ENCODE measurements around the gene IVL.

GRCh38 chr1:152888126-152888525, 20.2 kb upstream of the IVL start:
- TF ChIP-seq SUZ12 (IDR thresholded peaks at IDR 0.05; ENCODE audit: extremely low read depth, insufficient read depth, insufficient read length), result no peak
- TF ChIP-seq ZNF274 (IDR thresholded peaks at IDR 0.05; ENCODE audit: low read depth, low read length), result no peak
- TF ChIP-seq YY1 (IDR thresholded peaks at IDR 0.05; ENCODE audit: insufficient read depth, insufficient read length), result no peak
